Measurements from ENCODE around the gene WWTR1.

DNA sequence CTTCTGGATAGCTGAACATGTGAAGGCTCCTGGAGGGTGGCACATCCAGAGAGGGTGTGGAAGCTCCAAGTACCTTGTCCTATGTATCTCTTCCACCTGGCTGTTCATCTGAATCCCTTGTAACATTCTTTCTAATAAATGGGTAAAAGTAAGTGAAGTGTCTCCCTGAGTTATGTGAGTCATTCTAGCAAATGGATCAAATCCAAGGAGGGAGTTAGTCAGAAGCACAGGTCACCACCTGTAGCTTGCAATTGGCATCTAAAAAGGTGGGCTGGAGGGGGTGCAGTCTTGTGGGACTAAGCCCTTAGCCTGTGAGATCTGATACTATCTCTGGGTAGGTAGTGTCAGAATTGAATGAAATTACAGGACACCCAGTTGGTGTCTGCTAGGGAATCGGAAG lies 71.0 kb downstream of the WWTR1 start:
- no peak for TF ChIP-seq EZH2 (IDR thresholded peaks at IDR 0.05; ENCODE audit: borderline replicate concordance, low read length)
- TF ChIP-seq, protein P1, sequence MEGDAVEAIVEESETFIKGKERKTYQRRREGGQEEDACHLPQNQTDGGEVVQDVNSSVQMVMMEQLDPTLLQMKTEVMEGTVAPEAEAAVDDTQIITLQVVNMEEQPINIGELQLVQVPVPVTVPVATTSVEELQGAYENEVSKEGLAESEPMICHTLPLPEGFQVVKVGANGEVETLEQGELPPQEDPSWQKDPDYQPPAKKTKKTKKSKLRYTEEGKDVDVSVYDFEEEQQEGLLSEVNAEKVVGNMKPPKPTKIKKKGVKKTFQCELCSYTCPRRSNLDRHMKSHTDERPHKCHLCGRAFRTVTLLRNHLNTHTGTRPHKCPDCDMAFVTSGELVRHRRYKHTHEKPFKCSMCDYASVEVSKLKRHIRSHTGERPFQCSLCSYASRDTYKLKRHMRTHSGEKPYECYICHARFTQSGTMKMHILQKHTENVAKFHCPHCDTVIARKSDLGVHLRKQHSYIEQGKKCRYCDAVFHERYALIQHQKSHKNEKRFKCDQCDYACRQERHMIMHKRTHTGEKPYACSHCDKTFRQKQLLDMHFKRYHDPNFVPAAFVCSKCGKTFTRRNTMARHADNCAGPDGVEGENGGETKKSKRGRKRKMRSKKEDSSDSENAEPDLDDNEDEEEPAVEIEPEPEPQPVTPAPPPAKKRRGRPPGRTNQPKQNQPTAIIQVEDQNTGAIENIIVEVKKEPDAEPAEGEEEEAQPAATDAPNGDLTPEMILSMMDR (IDR thresholded peaks at IDR 0.05; ENCODE audit: low read length) = no peak

Measured in OCI-LY1 (cell line).